HepG2 (cell line): ENCODE measurements around the gene NRDE2. TPM values are rescaled to one million over a fixed set of nuclear protein-coding genes. Genes with fewer than 3 reads are reported as not detected.

ENCODE experiments used
- ADNP ChIP-seq: sonication (generic); formaldehyde crosslinking; IDR thresholded peaks from 2 replicates; pipeline ENCODE4 v1.4.0; 2020; ENCODE audit warnings: missing genetic modification reagents
- AKAP8 ChIP-seq: sonication (generic); formaldehyde crosslinking; IDR thresholded peaks from 2 replicates; pipeline ENCODE4 v1.5.1; 2020; ENCODE audit warnings: mild to moderate bottlenecking, missing genetic modification reagents
- ATF5 ChIP-seq: sonication (generic); formaldehyde crosslinking; IDR thresholded peaks from 2 replicates; pipeline ENCODE4 v1.4.0; 2020; ENCODE audit warnings: mild to moderate bottlenecking, low read depth, missing genetic modification reagents
- CAMTA2 ChIP-seq: sonication (generic); formaldehyde crosslinking; IDR thresholded peaks from 2 replicates; pipeline ENCODE4 v1.4.0; 2020; ENCODE audit warnings: mild to moderate bottlenecking, missing genetic modification reagents, borderline replicate concordance
- E2F2 ChIP-seq: sonication (generic); formaldehyde crosslinking; IDR thresholded peaks from 2 replicates; pipeline ENCODE4 v1.4.0; 2020; ENCODE audit warnings: missing genetic modification reagents, borderline replicate concordance
- FOXA1 ChIP-seq, 2 experiments: fragments of 450-650 bp in 1 of 2; sonication (generic) in 1 of 2; formaldehyde crosslinking in 1 of 2; IDR thresholded peaks; 2 replicates each; pipeline versions ENCODE4 v1.4.0 to v1.6.1; 2016 to 2020; ENCODE audit warnings: missing genetic modification reagents in 1 of 2
- HCFC1 ChIP-seq: fragments of 150-350 bp; IDR thresholded peaks from 2 replicates; pipeline ENCODE4 v1.6.1; 2014; ENCODE audit warnings: low read depth, low read length
- HDAC1 ChIP-seq: sonication (generic); formaldehyde crosslinking; IDR thresholded peaks from 2 replicates; pipeline ENCODE4 v1.5.1; 2020; ENCODE audit warnings: mild to moderate bottlenecking, missing genetic modification reagents
- MNT ChIP-seq: fragments of 450-650 bp; IDR thresholded peaks from 2 replicates; pipeline ENCODE4 v1.6.1; 2016
- MTF1 ChIP-seq: sonication (generic); formaldehyde crosslinking; IDR thresholded peaks from 2 replicates; pipeline ENCODE4 v1.5.0; 2020; ENCODE audit warnings: missing genetic modification reagents
- NCOA2 ChIP-seq: sonication (generic); formaldehyde crosslinking; IDR thresholded peaks from 2 replicates; pipeline ENCODE4 v1.8.0; 2022; ENCODE audit warnings: inconsistent platforms
- NCOR1 ChIP-seq: fragments of 200-600 bp; sonication (generic); IDR thresholded peaks from 2 replicates; pipeline ENCODE4 v1.7.0; 2017; ENCODE audit warnings: antibody characterized with exemption, low read length, borderline replicate concordance
- NFE2L2 ChIP-seq: fragments of 150-350 bp; IDR thresholded peaks from 2 replicates; pipeline ENCODE4 v1.6.1; 2014; ENCODE audit warnings: low read length
- NFIB ChIP-seq: sonication (generic); formaldehyde crosslinking; IDR thresholded peaks from 2 replicates; pipeline ENCODE4 v1.9.0; 2021; ENCODE audit warnings: missing genetic modification reagents, mild to moderate bottlenecking, borderline replicate concordance
- NRL ChIP-seq: sonication (generic); formaldehyde crosslinking; IDR thresholded peaks from 2 replicates; pipeline ENCODE4 v1.5.0; 2020; ENCODE audit warnings: missing genetic modification reagents, mild to moderate bottlenecking, moderate library complexity, borderline replicate concordance
- PHF20 ChIP-seq: sonication (generic); formaldehyde crosslinking; IDR thresholded peaks from 2 replicates; pipeline ENCODE4 v1.5.0; 2020; ENCODE audit warnings: mild to moderate bottlenecking, missing genetic modification reagents
- POLR2G ChIP-seq: fragments of 200-400 bp; formaldehyde crosslinking; IDR thresholded peaks from 2 replicates; pipeline ENCODE4 v1.6.1; 2018; ENCODE audit warnings: mild to moderate bottlenecking, low read depth, low read length, moderate library complexity
- RARA ChIP-seq: IDR thresholded peaks from 2 replicates; pipeline ENCODE4 v1.6.1; 2016; ENCODE audit warnings: missing genetic modification reagents, missing compliant biosample characterization
- TMF1 ChIP-seq: sonication (generic); formaldehyde crosslinking; IDR thresholded peaks from 2 replicates; pipeline ENCODE4 v1.8.1; 2022; ENCODE audit warnings: low read depth, missing genetic modification reagents
- ZBTB10 ChIP-seq: sonication (generic); formaldehyde crosslinking; IDR thresholded peaks from 2 replicates; pipeline ENCODE4 v1.4.0; 2020; ENCODE audit warnings: missing genetic modification reagents, borderline replicate concordance
- ZNF264 ChIP-seq: sonication (generic); formaldehyde crosslinking; IDR thresholded peaks from 2 replicates; pipeline ENCODE4 v1.4.0; 2020; ENCODE audit warnings: missing genetic modification reagents
- ZNF740 ChIP-seq: sonication (generic); formaldehyde crosslinking; IDR thresholded peaks from 2 replicates; pipeline ENCODE4 v1.4.0; 2020; ENCODE audit warnings: missing genetic modification reagents
- ZNF792 ChIP-seq: IDR thresholded peaks from 2 replicates; pipeline ENCODE4 v1.6.1; 2016
- ZSCAN21 ChIP-seq: sonication (generic); formaldehyde crosslinking; IDR thresholded peaks from 2 replicates; pipeline ENCODE4 v1.8.0; 2022; ENCODE audit warnings: mild to moderate bottlenecking, missing genetic modification reagents, moderate library complexity, borderline replicate concordance
- polyA plus RNA-seq, 8 experiments: library from polyadenylated mRNA; depleted of rRNA in 3 of 8; stranded (reverse) in 7 of 8; unstranded in 1 of 8; fragments of >200 nt; fragmentation: Illumina TruSeq in 4 of 8; extraction: Trizol in 4 of 8; gene quantifications; 2 replicates each; pipeline versions ENCODE4 v1.2.1 to v1.2.3, GENCODE V29; 2011 to 2016; ENCODE audit warnings: low read depth in 4 of 8, missing spikeins in 1 of 8, mixed read lengths in 1 of 8; ENCODE audit not compliant: insufficient read depth in 1 of 8
- total RNA-seq, 5 experiments: library from RNA; depleted of rRNA; stranded (reverse); fragments of >200 nt; fragmentation: Illumina TruSeq; extraction: Trizol; gene quantifications; 2 replicates each; pipeline ENCODE4 v1.2.3, GENCODE V29; 2016; ENCODE audit warnings: low read depth in 1 of 5

The NRDE2 gene
- total and polyA plus RNA-seq, 2 of the 13 experiments (the other 11 are each of a cell fraction or from before 2014, with no cell fraction given): 5.6 to 12.5 TPM

- TF ChIP-seq ZSCAN21 (CRISPR knock-in tag) (no peak), MNT (no peak), AKAP8 (CRISPR knock-in tag) (no peak), NCOA2 (CRISPR knock-in tag) (no peak), POLR2G (no peak), CAMTA2 (CRISPR knock-in tag) (no peak), ADNP (CRISPR knock-in tag) (no peak), HDAC1 (CRISPR knock-in tag) (no peak), HCFC1 (no peak), TMF1 (no peak), ZBTB10 (CRISPR knock-in tag) (no peak), FOXA1 (IDR thresholded peaks at IDR 0.05) (no peak), FOXA1 (CRISPR knock-in tag; IDR thresholded peaks at IDR 0.05) (no peak), NCOR1 (no peak), E2F2 (CRISPR knock-in tag) (no peak), NFIB (CRISPR knock-in tag) (no peak), MTF1 (CRISPR knock-in tag) (no peak), PHF20 (no peak), NRL (CRISPR knock-in tag) (no peak), NFE2L2 (no peak), ZNF740 (CRISPR knock-in tag) (no peak), RARA (no peak), ZNF264 (CRISPR knock-in tag) (no peak), ATF5 (CRISPR knock-in tag) (no peak), ZNF792 (no peak)
Observed at GRCh38 chr14:90235179-90235976, 96.4 kb downstream of the NRDE2 start (continued).
